ENCODE results near the gene ZNF813.
"Not testable (repeated sequence)": the region's sequence is repeated elsewhere in the genome, so short reads cannot be mapped to it uniquely, and the experiment has no call there.

Gene ZNF813

DNA sequence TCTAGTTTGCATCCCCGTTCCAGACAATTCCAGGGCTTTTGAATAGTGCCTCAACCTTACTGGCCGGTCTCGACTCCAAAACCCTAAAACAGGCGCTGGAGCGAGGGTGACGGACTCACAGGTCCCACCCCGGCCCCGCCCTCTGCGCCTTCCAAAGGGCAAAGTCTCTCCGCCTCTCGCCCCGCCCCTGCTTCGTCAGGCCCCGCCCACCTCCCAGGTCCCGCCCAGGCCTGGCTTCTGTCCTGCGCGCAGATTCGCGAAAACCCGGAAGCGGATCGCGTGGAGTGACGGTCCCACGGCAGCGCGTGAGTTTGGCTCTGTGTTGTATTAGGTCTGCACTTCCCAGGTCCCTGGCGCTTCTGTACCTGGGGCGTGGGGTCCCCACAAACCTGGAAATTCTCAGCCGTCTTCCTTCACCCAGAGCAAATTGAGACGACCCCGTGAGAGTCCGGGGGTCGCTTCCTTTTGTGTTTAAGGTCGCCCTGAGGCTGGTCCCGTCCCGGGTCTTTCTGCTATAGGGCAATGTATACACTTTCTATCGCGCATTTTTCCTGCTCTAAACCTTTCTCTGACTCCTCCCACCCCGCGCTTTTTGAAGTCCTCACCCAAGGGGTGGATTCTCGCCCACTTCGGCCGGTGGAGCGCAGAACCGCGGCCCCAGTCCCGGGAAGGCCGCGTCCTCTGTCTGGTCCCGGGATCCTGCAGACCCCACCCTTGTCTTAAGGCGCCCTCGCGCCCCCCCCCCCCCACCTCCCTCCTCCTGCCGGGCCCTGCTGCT lies at the start of gene ZNF813:
ZNF813 (plus strand) TSS at position 249 of the 778 bp plus-strand sequence. CDS start 16,090 bp downstream, outside the sequence.
- DNase-seq = peak; percentile 95 to 99

DNA sequence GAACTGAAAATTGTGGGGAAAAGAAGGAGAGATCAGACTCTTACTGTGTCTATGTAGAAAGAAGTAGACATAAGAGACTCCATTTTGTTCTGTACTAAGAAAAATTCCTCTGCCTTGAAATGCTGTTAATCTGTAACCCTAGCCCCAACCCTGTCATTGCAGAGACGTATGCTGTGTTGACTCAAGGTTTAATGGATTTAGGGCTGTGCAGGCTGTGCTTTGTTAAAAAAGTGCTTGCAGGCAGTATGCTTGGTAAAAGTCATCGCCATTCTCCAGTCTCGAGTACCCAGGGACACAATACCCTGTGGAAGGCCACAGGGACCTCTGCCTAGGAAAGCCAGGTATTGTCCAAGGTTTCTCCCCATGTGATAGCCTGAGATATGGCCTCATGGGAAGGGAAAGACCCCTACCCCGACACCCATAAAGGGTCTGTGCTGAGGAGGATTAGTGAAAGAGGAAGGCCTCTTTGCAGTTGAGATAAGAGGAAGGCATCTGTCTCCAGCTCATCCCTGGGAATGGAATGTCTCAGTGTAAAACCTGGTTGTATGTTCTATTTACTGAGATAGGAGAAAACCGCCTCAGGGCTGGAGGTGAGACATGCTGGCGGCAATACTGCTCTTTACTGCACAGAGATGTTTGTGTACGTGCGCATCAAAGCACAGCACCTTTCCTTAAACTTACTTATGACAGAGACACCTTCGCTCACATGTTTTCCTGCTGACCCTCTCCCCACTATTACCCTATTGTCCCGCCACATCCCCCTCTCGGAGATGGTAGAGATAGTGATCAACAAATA lies 46.8 kb upstream of the ZNF813 start:
- not testable (repeated sequence) for DNase-seq

DNA sequence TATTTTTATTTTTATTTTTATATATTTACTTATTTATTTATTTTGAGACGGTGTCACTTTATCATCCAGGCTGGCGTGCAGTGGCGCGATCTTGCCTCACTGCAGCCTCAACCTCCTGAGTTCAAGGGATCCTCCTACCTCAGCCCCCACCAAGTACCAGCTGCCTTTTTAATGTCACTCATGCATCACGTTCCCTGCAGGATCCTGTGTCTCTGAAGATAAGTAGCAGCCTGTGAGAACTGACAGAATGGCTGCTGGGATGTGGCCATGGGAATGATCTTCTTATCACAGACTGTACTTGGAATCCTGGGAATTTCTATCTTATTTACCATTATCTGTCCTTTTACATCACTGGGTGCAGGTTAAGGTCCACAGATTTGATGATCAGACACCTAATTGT lies 45.0 kb upstream of the ZNF813 start:
- no peak for DNase-seq

DNA sequence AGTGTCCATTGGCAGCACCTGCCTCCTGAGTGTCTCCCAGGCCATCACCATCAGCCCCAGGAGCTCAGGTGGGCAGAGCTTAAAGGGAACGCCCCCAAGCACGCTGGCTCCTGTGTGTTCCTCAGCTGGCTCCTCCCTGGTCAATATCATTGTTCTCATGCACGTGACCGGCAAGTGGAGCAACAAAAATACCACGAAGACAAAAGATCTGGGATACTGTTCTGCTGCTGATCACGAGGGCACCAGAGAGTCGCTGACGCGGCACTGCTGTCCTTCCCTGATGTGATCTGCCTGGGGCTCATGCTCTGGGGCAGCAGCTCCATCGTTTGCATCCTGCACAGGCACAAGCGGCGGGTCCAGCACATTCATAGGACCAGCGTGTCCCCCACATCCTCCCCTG lies 44.5 kb upstream of the ZNF813 start:
- DNase-seq = not testable (repeated sequence)

GRCh38 chr19:53423680-53424079 lies 43.9 kb upstream of the ZNF813 start:
- DNase-seq = not testable (repeated sequence)

DNA sequence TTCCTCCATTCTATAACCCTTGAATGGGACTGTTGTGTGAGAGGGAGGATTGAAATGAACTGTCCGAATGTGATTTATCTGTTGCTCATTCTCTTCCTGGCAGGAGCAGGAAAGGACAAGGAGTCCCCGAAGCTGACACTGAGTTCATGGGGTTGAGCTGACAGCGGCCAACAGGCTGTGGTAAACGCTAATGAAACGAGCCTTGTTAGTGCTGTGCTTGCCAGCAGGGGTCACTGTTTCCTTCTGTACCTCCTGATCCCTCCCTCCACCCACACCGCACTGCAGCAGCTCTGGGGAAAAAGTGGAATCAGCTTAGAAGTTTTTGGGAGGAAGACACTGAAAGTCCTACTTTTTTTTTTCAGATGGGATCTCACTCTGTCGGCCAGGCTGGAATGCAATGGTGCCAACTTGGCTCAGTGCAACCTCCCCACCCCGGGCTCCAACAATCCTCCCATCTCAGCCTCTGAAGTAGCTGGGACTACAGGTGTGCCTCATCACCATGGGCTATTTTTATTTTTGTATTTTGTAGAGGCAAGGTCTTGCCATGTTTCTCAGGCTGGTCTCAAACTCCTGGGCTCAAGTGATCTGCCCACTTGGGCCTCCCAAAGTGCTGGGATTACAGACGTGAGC lies 42.5 kb upstream of the ZNF813 start:
- DNase-seq = peak; percentile 62 to 76

- peak; percentile 97 to 98 for DNase-seq
Measured at GRCh38 chr19:53431399-53432087, 36.0 kb upstream of the ZNF813 start, which contains the start of gene ZNF761. TSS of gene ZNF761 (plus strand) at chr19:53431984. CDS start at chr19:53447269, 15,285 bp downstream.

GRCh38 chr19:53432088-53432661 lies 35.4 kb upstream of the ZNF813 start:
- peak in 1 of 2 donors; percentile 28 for DNase-seq

DNA sequence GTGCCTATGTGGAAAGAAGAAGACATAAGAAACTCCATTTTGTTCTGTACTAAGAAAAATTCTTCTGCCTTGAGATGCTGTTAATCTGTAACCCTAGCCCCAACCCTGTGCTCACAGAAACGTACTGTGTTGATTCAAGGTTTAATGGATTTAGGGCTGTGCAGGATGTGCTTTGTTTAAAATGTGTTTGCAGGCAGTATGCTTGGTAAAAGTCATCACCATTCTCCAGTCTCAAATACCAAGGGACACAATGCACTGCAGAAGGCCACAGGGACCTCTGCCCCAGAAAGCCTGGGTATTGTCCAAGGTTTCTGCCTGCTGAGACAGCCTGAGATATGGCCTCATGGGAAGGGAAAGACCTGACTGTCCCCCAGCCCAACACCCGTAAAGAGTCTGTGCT lies 23.7 kb upstream of the ZNF813 start:
- not testable (repeated sequence) for DNase-seq

DNA sequence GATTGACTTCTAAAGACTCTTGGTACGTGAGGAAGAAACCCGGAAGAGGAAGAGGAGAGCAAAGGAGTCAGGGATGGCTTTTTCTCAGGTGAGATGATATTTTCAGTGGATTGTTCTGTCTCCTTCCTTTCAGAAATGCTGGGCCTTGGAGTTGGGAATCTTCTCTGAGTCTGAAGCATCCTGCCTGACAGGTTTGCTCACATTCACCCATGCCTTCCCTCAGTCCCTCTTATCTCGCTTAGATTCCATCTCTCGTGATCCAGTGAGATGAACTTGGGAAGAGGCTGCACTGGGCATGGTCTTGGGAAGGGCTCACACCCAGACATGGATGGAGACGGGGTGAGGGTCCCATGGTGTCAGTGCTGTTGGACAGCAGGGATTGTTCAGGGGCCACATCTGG lies 20.3 kb upstream of the ZNF813 start:
- DNase-seq = not testable (repeated sequence)

- DNase-seq = no peak
Measured at GRCh38 chr19:53455828-53456227, 11.7 kb upstream of the ZNF813 start.

DNA sequence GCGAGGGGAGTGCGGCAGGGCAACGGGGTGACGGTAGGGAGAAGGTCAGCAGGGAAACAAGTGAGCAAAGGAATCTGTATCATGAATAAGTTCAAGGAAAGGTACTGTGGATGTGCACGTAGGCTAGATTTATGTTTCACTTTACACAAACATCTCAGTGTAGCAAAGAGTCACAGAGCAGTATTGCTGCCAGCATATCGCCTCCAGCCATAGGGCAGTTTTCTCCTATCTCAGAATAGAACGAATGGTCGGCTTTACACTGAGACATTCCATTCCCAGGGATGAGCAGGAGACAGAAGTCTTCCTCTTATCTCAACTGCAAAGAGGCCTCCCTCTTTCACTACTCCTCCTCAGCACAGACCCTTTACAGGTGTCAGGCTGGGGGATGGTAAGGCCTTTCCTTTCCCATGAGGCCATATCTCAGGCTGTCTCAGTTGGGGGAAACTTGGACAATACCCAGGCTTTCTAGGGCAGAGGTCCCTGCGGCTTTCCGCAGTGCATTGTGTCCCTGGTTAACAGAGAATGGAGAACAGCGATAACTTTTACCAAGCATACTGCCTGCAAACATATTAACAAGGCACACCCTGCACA lies 7.3 kb upstream of the ZNF813 start:
- not testable (repeated sequence) for DNase-seq

GRCh38 chr19:53461866-53462265 lies 5.7 kb upstream of the ZNF813 start:
- DNase-seq = no peak

GRCh38 chr19:53462861-53463260 lies 4.7 kb upstream of the ZNF813 start:
- no peak for DNase-seq

DNA sequence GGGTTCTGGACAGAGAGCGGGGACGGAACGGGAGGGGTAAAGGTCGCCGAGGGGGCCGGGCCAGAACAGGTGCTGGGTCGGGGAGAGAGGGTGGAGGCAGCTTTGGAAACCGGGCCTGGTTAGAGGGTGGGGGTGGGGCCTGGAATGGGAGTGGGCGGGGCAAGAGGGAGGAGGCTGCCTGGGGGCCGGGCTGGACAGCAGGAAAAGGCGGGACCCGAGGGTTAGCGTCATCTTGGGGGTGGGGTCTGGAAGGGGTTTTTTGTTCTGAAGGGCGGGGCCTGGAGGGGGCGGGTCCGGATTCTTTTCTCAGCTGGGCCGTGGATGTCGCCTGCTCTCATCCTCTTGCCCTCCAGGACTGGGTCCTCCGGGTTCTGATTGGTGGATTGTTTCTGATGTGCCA lies 4.3 kb upstream of the ZNF813 start:
- no peak for DNase-seq

DNA sequence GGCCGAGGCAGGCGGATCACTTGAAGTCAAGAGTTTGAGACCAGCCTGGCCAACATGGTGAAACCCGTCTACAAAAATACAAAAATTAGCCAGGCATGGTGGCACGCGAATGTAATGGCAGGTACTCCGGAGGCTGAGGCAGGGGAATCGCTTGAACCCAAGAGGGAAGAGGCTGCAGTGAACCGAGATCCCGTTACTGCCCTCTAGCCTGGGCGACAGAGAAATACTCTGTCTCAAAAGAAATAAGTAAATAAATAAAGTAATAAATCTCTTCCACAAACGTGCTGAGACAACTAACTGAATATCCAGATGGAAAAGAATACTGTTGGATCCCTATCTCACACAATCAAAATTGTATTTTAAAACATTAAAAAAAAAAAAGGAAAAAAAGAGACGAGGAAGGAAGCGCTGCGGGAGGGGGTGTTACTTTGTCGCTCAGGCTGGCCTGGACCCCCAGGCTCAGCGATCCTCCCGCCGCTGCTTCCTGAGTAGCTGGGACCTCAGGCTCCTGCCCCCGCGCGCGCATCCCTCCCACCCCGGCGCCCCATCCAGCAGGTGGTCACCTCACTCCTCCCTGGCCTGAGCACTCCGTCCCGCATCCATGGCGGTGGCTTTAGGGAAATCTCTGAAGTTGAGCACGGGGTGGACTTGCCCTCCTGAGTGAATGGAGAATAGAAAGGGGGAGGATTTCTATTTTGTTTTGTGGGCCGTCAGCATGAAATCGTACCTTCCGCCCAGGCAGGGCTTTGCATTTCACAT lies 628 bp upstream of the ZNF813 start:
- DNase-seq = no peak

DNA sequence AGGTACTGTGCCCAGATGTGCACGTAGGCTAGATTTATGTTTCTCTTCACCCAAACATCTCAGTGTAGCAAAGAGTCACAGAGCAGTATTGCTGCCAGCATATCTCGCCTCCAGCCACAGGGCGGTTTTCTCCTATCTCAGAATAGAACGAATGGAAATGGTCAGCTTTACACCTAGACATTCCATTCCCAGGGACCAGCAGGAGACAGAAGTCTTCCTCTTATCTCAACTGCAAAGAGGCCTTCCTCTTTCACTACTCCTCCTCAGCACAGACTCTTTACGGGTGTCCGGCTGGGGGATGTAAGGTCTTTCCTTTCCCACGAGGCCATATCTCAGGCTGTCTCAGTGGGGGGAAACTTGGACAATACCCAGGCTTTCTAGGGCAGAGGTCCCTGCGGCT lies 1.1 kb downstream of the ZNF813 start:
- DNase-seq = not testable (repeated sequence)

DNA sequence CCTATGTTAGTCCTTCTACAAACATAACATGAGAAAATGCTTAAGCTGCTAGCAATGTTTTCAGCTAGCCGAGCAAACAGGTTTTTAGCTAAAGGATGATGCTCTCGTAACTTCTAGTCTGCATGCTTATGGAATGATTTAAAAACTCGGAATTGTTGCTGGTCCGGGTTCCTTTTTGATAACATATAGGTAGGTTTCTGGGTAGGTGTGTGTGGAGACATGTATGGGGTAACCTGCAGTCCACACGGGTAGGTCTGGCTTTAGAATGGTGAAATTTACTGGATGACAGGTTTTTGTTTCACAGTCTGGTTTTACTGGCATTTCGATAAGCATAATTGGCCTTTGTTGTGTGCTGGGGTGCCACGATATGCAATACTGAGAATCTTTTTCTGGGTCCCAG lies 4.4 kb downstream of the ZNF813 start:
- DNase-seq = no peak

DNA sequence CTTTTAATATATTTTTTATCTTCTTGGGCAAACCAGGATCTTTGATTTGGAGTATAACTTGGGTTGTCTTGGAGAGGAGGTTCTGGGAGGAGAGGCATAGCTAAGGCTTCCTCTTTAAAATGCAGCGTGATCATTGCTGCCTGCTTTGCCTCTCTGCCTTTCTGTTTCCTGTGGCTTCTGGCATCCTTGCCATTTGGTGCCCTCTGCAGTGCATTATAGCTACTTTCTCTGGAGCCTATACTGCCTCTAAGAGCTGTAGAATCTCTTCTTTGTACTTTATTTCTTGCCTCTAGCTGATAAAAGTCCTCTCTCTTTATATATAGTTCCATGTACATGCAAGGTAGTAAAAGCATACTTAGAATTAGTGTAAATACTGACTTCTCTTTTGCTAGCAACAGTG lies 7.3 kb downstream of the ZNF813 start:
- DNase-seq = not testable (repeated sequence)

GRCh38 chr19:53475470-53475869 lies 7.9 kb downstream of the ZNF813 start:
- DNase-seq = not testable (repeated sequence)

GRCh38 chr19:53483751-53484150 lies 16.2 kb downstream of the ZNF813 start:
- not testable (repeated sequence) for DNase-seq
